Stimulated activated CD4-positive, alpha-beta T cell treated with anti-CD3 and anti-CD28 coated beads, TNF-alpha, amount 100 ng/mL, for 48 hours (primary cell): Measurements from ENCODE around the gene SINHCAF.

Experiments
- DNase-seq, 3 donors: peaks; one replicate each; pipeline ENCODE4 v3.0.0-alpha.2; 2020; ENCODE audit warnings: low read depth in 3 of 3

The SINHCAF gene

DNA sequence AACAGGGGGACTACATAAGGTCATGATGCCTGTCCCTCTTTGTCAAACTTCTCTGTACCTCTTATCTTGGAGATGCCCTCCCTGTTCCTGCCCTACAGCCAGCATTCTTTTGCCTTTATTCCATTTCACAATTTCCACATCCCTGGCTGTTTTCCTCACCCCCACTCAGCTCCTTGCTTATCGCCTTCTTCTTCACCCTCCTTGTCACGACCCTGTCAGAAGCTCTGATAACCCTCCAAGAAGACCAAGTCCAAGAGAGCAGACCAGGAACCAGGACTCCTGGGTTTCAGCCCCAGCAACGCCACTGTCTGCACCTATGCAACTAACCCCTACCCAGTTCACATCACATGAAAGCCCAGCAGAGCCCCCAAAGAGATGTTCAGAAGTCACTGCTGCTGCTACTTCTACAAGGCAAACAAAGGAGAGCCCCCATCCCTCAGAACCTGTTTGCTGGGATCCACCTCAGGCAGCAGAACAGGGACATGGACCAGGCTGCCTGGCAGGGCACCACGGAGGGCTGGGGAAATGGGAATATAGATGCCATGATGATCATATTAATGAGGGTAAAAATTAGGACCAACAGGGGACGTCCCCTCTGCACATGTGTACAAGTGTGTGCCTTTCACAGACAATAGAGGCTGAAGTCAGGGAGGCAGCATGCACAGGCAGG, 92.8 kb downstream of the SINHCAF start:
- no peak for DNase-seq

DNA sequence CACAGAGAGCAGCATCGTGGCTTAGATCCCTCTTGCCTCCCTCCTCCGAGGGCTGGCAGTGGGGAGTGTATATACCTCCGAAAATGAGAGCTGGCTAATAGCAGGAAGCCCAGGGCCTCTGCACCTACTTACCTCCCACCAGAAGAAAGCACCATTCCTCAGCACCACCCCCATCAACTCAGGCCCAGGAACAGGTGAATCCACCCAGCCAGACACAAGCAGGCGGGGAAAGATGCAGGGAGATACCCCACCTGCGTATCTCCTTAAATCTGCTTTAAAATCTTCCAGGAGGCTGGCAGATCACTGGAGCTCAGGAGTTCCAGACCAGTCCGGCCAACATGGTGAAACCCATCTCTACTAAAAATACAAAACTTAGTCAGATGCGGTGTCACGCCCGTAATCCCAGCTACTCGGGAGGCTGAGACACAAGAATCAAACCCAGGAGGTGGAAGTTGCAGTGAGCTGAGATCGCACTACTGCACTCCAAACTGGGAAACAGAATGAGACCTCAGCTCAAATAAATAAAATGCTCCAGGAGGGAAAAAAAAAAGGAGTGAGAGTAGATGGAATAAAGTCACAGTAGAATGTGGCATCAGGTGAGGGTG, 93.5 kb downstream of the SINHCAF start:
- DNase-seq = no peak

DNA sequence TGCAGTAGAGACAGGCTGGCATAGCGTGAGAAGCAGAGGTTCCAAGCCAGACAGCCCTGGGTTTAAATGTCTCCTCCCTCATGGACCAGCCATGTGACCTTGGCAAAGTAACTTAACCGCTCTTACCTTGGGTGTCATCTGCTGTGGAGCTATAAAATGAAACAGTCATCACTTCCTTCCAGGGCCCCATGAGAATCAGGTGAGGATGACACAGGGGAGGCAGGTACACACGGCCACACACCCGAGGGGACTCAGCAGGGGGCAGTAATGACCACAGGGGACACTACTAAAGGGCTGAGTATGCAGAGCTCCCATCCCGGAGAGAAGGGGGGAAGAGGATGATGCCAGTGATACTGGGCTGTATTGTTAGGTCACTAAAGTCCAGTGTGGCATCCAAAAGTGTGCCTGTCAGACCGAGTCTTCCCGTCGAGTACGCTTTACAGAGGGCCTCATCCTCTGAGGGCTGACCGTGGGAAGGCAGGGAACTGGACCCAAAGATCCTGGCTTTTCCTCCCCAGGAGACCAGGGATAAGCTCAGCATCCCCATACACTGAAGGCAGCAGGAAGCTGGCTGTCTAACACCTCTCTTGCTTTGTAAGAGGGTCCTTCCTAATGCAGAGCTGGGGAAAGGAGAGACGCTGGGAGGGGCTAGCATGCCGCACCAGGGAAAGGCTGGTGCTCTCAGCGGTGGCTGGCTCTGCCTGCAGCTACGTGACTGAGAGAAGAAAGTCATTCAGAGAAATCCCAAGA, 94.2 kb downstream of the SINHCAF start:
- DNase-seq = no peak
